ENCODE results near the gene DOCK8.

DNA sequence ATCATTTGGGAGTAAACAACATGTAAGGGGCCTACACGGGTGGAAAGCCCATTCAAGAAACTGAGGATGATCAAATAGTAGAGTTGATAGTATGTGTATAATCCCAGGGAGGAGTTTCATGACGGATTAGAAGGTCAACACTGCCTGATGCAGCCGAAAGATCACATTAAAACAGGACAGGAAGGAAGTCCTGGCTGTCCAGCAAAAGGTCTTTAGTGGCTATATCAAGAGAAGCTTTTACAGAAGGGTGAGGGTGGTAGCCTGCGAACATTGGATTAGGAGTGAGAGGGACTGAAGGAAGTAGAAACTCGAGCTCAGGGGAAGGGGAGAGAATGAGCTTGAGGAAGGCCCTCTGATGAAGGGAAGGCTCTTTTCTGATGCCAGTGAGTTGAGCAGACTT is 36.0 kb downstream of the DOCK8 start:
- TF ChIP-seq, protein P1, sequence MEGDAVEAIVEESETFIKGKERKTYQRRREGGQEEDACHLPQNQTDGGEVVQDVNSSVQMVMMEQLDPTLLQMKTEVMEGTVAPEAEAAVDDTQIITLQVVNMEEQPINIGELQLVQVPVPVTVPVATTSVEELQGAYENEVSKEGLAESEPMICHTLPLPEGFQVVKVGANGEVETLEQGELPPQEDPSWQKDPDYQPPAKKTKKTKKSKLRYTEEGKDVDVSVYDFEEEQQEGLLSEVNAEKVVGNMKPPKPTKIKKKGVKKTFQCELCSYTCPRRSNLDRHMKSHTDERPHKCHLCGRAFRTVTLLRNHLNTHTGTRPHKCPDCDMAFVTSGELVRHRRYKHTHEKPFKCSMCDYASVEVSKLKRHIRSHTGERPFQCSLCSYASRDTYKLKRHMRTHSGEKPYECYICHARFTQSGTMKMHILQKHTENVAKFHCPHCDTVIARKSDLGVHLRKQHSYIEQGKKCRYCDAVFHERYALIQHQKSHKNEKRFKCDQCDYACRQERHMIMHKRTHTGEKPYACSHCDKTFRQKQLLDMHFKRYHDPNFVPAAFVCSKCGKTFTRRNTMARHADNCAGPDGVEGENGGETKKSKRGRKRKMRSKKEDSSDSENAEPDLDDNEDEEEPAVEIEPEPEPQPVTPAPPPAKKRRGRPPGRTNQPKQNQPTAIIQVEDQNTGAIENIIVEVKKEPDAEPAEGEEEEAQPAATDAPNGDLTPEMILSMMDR (conservative IDR thresholded peaks at IDR 0.05; ENCODE audit: low read length): no peak
- TF ChIP-seq EZH2phosphoT487 (IDR thresholded peaks at IDR 0.05; ENCODE audit: borderline replicate concordance, low read depth, low read length): no peak
